GM12878 (cell line): ENCODE results near the gene SP4. TPM values are rescaled to one million over a fixed set of nuclear protein-coding genes. Genes with fewer than 3 reads are reported as not detected.

ENCODE experiments used
- ATAC-seq: fragments of 200-7000 bp; cut with Tn5 transposase; 3 replicates; pipeline ENCODE4 v1.9.1; 2020; ENCODE audit warnings: mild to moderate bottlenecking, moderate library complexity
- BruUV-seq: library from RNA; stranded (reverse); fragments of 400-500 nt; replicated peaks from 2 replicates; lab custom pipeline; 2021; lab: Mats Ljungman, UMichigan
- CTCF ChIA-PET: fragments of 300-600 bp; sonication (Branson Sonifier 250); formaldehyde crosslinking; extraction: SDS; loops from one replicate; lab custom pipeline; 2021; ENCODE audit warnings: inconsistent platforms; lab: Yijun Ruan, JAX
- POLR2A ChIA-PET: fragments of 350-600 bp; formaldehyde crosslinking; extraction: SDS; loops from one replicate; lab custom pipeline; 2021; ENCODE audit warnings: inconsistent platforms; lab: Charles Lee
- RAD21 ChIA-PET: fragments of 300-600 bp; sonication (Branson Sonifier 250); formaldehyde crosslinking; loops from one replicate; lab custom pipeline; 2023; ENCODE audit warnings: antibody characterized with exemption; ENCODE audit not compliant: unreplicated experiment; lab: Charles Lee
- SMC1A ChIA-PET: fragments of 300-600 bp; sonication (Branson Sonifier 250); formaldehyde crosslinking; loops from one replicate; lab custom pipeline; 2023; ENCODE audit not compliant: unreplicated experiment, uncharacterized antibody; lab: Charles Lee
- DNase-seq: peaks from one replicate; pipeline ENCODE4 v3.0.0-alpha.2; 2011; ENCODE audit warnings: low read depth, low spot score
- FAIRE-seq: peaks from 3 replicates; lab custom pipeline; 2011; peaks lifted over from hg19 to GRCh38; lab: Jason Lieb, UNC
- H2AFZ ChIP-seq: 2 replicates; pipeline ENCODE4 v1.6.0; 2011; ENCODE audit warnings: low read depth, low read length, control low read depth; ENCODE audit not compliant: control insufficient read depth
- H3K27ac ChIP-seq: 2 replicates; pipeline ENCODE4 v1.5.1; 2011; ENCODE audit warnings: control low read depth; ENCODE audit not compliant: control insufficient read depth, insufficient read depth
- H3K27me3 ChIP-seq, 2 experiments: replicated peaks in 1 of 2; 2 replicates each; pipeline versions ENCODE4 v1.6.0 to v1.6.1; 2011; ENCODE audit warnings: low read length in 1 of 2; ENCODE audit not compliant: control insufficient read depth in 2 of 2, insufficient read depth in 2 of 2
- H3K36me3 ChIP-seq, 2 experiments: 2 replicates each; pipeline ENCODE4 v1.5.1; 2011; ENCODE audit warnings: low read length in 1 of 2; ENCODE audit not compliant: control insufficient read depth in 2 of 2, insufficient read depth in 2 of 2
- H3K4me1 ChIP-seq: 2 replicates; pipeline ENCODE4 v1.6.1; 2011; ENCODE audit warnings: mild to moderate bottlenecking, low read length, moderate library complexity, mixed read lengths; ENCODE audit not compliant: control insufficient read depth, insufficient read depth
- H3K4me2 ChIP-seq: 2 replicates; pipeline ENCODE4 v1.6.0; 2011; ENCODE audit warnings: control low read depth; ENCODE audit not compliant: control insufficient read depth, insufficient read depth
- H3K4me3 ChIP-seq: fragments of 200-600 bp; sonication (generic); 2 replicates; pipeline ENCODE4 v1.5.1; 2016
- H3K79me2 ChIP-seq: 2 replicates; pipeline ENCODE4 v1.6.0; 2011; ENCODE audit warnings: low read length; ENCODE audit not compliant: control insufficient read depth, insufficient read depth
- H3K9ac ChIP-seq: 2 replicates; pipeline ENCODE4 v1.8.0; 2011; ENCODE audit warnings: low read length, control low read depth, mixed read lengths; ENCODE audit not compliant: control insufficient read depth, insufficient read depth
- H3K9me3 ChIP-seq: replicated peaks from 3 replicates; pipeline ENCODE4 v1.5.1; 2011; ENCODE audit warnings: mild to moderate bottlenecking, low read length; ENCODE audit not compliant: control insufficient read depth, insufficient read depth
- H4K20me1 ChIP-seq: 2 replicates; pipeline ENCODE4 v1.6.0; 2011; ENCODE audit not compliant: control insufficient read depth, insufficient read depth
- CHD4 ChIP-seq: fragments of 200-600 bp; sonication (generic); IDR thresholded peaks from 2 replicates; pipeline ENCODE4 v1.6.1; 2016; ENCODE audit warnings: mild to moderate bottlenecking
- GATAD2B ChIP-seq: fragments of 450-650 bp; conservative IDR thresholded peaks from 2 replicates; pipeline ENCODE4 v1.6.1; 2017; ENCODE audit warnings: low read depth, mild to moderate bottlenecking, moderate library complexity
- NFXL1 ChIP-seq: fragments of 450-650 bp; IDR thresholded peaks from 2 replicates; pipeline ENCODE4 v1.6.1; 2017; ENCODE audit warnings: antibody characterized with exemption, mild to moderate bottlenecking, borderline replicate concordance
- POLR2A ChIP-seq: IDR thresholded peaks from 2 replicates; pipeline ENCODE4 v1.6.1; 2011; ENCODE audit warnings: low read depth, mild to moderate bottlenecking, low read length
- RCOR1 ChIP-seq: conservative IDR thresholded peaks from 2 replicates; pipeline ENCODE4 v1.6.1; 2012; ENCODE audit warnings: low read depth, low read length, improper control_type of control experiment
- RELB ChIP-seq: fragments of 450-650 bp; IDR thresholded peaks from 2 replicates; pipeline ENCODE4 v1.6.1; 2017; ENCODE audit warnings: low read depth, mild to moderate bottlenecking, moderate library complexity
- TCF7 ChIP-seq: IDR thresholded peaks from 2 replicates; pipeline ENCODE4 v1.6.1; 2014; ENCODE audit warnings: antibody characterized with exemption, borderline replicate concordance
- YY1 ChIP-seq: IDR thresholded peaks from 2 replicates; pipeline ENCODE4 v1.6.1; 2011; ENCODE audit warnings: low read depth, mild to moderate bottlenecking, low read length
- ZNF217 ChIP-seq: fragments of 450-650 bp; IDR thresholded peaks from 2 replicates; pipeline ENCODE4 v1.6.1; 2017; ENCODE audit warnings: antibody characterized with exemption, mild to moderate bottlenecking
- ZNF592 ChIP-seq: fragments of 450-650 bp; IDR thresholded peaks from 2 replicates; pipeline ENCODE4 v1.6.1; 2017; ENCODE audit warnings: mild to moderate bottlenecking, moderate library complexity
- WGBS: methylation state at CpG from one replicate; pipeline ENCODE4 v1.1.6; 2016; ENCODE audit warnings: low lambda C conversion rate; ENCODE audit not compliant: insufficient replicate concordance, insufficient coverage; ENCODE audit errors: missing lambda C conversion rate; 5-methylcytosine and 5-hydroxymethylcytosine counted together
- in situ Hi-C: fragments of 300-500 bp; cut with MboI; formaldehyde crosslinking; loops from 9 replicates; pipeline ENCODE4 v1.14.3; 2018; ENCODE audit warnings: mixed read lengths
- intact Hi-C: fragments of 100-400 bp; cut with micrococcal nuclease; formaldehyde crosslinking; loops from one replicate; pipeline ENCODE4 v1.14.2; 2022; ENCODE audit not compliant: unreplicated experiment
- polyA plus RNA-seq, 11 experiments: library from polyadenylated mRNA; depleted of rRNA in 4 of 11; unstranded in 6 of 11; stranded (reverse) in 5 of 11; fragments of >200 nt; fragmentation: Nextera tagmentation in 4 of 11; fragmentation: Illumina TruSeq in 1 of 11; extraction: Ambion mirVana in 4 of 11; extraction: Trizol in 1 of 11; gene quantifications; 1 replicate in 1 of 11; 2 replicates in 10 of 11; pipeline versions ENCODE4 v1.2.1 to v1.2.3, GENCODE V29; 2011 to 2016; ENCODE audit warnings: inconsistent platforms in 2 of 11, missing spikeins in 2 of 11, low read depth in 1 of 11
- total RNA-seq, 4 experiments: library from RNA; depleted of rRNA in 3 of 4; stranded (reverse); fragments of >200 nt in 3 of 4; fragmentation: Illumina TruSeq in 1 of 4; extraction: Trizol in 1 of 4; gene quantifications; 2 replicates each; pipeline versions ENCODE4 v1.2.1 to v1.2.3, GENCODE V29; 2013 to 2021
- TF ChIP-seq, protein P1 (sequence below): IDR thresholded peaks from 2 replicates; pipeline ENCODE4 v1.6.1; 2011; ENCODE audit warnings: borderline replicate concordance, low read depth, mild to moderate bottlenecking, moderate library complexity, mixed read lengths, low read length; ENCODE audit not compliant: insufficient read depth; ENCODE audit errors: extremely low read length

The SP4 gene
- total and polyA plus RNA-seq, 10 of the 15 experiments (the other 5 are each of a cell fraction or from before 2014, with no cell fraction given): 6.2 to 32.4 (median 16.1) TPM

GRCh38 chr7:21543528-21544302 lies 115.8 kb downstream of the SP4 start:
- H4K20me1 ChIP-seq: no peaks in the 10 kb centered on the region
- no peaks in the 10 kb centered on the region for H3K4me1 ChIP-seq
- no peak overlapping the region for H3K4me3 ChIP-seq
- H3K9ac ChIP-seq: no peak overlapping the region
- in situ Hi-C loops: no loop called here
- CTCF ChIA-PET: no interaction called here
- POLR2A ChIA-PET: no interaction called here
- H3K4me2 ChIP-seq: peak overlapping the region; percentile 50; the same call in 1 of the 2 replicates
- no peak for ATAC-seq
- no peak overlapping the region for H3K27ac ChIP-seq
- H3K36me3 ChIP-seq: no peaks in the 10 kb centered on the region
- no peak overlapping the region for H2AFZ ChIP-seq
- DNase-seq: no peak
- SMC1A ChIA-PET: no interaction called here
- no peaks in the 10 kb centered on the region; the same call in 2 of the 3 replicates for H3K9me3 ChIP-seq
- H3K27me3 ChIP-seq: peaks cover 5 to 22% of the 10 kb centered on the region in 2 experiments
- no TSS peak for BruUV-seq
- no peak for FAIRE-seq
- TF ChIP-seq RELB: no peak
- intact Hi-C loops: no loop called here
- WGBS: 21% methylated on average over 29 of the region's 31 CpGs
- RAD21 ChIA-PET: no interaction called here
- H3K79me2 ChIP-seq: no peaks in the 10 kb centered on the region

GRCh38 chr7:21544303-21544656 lies 116.4 kb downstream of the SP4 start:
- no peak overlapping the region for H2AFZ ChIP-seq
- ChIA-PET RAD21 (no interaction called here), CTCF (no interaction called here), POLR2A (no interaction called here), SMC1A (no interaction called here)
- H3K79me2 ChIP-seq: no peaks in the 10 kb centered on the region
- no peak overlapping the region for H3K9ac ChIP-seq
- no peak overlapping the region for H3K27ac ChIP-seq
- no peak overlapping the region for H3K4me2 ChIP-seq
- H4K20me1 ChIP-seq: no peaks in the 10 kb centered on the region
- peaks cover 5 to 22% of the 10 kb centered on the region in 2 experiments for H3K27me3 ChIP-seq
- intact Hi-C loops (no loop called here), in situ Hi-C loops (no loop called here)
- no TSS peak for BruUV-seq
- FAIRE-seq (no peak), ATAC-seq (no peak), DNase-seq (no peak)
- H3K4me1 ChIP-seq: no peaks in the 10 kb centered on the region
- no peaks in the 10 kb centered on the region for H3K36me3 ChIP-seq
- no peak overlapping the region for H3K4me3 ChIP-seq
- 0% methylated on average over 3 of the region's 3 CpGs for WGBS
- H3K9me3 ChIP-seq: no peaks in the 10 kb centered on the region; the same call in 2 of the 3 replicates
- TF ChIP-seq RCOR1: no peak
- TF ChIP-seq ZNF592: no peak
- TF ChIP-seq TCF7: no peak
- TF ChIP-seq, protein P1, sequence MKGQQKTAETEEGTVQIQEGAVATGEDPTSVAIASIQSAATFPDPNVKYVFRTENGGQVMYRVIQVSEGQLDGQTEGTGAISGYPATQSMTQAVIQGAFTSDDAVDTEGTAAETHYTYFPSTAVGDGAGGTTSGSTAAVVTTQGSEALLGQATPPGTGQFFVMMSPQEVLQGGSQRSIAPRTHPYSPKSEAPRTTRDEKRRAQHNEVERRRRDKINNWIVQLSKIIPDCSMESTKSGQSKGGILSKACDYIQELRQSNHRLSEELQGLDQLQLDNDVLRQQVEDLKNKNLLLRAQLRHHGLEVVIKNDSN: no peak
- TF ChIP-seq YY1: no peak
- no peak for TF ChIP-seq GATAD2B
- TF ChIP-seq POLR2A: no peak
- TF ChIP-seq ZNF217: no peak
- TF ChIP-seq NFXL1: no peak
- TF ChIP-seq CHD4: no peak
